HG03025 (cell line): Measurements from ENCODE around the gene SLC34A1.
"Not testable (repeated sequence)": the region's sequence is repeated elsewhere in the genome, so short reads cannot be mapped to it uniquely, and the experiment has no call there.

Experiments
- ATAC-seq: cut with Tn5 transposase; IDR thresholded peaks from one replicate; pipeline ENCODE4 v1.9.1; 2021; ENCODE audit warnings: mild to moderate bottlenecking, moderate library complexity; ENCODE audit not compliant: unreplicated experiment, low FRiP score

The SLC34A1 gene

GRCh38 chr5:177384134-177384533 lies at the start of gene SLC34A1:
SLC34A1 (plus strand) TSS chr5:177384434; CDS start chr5:177385742, 1,308 bp downstream.
- ATAC-seq = no peak

- ATAC-seq = no peak
Observed at GRCh38 chr5:177334781-177335700, 49.2 kb upstream of the SLC34A1 start.

GRCh38 chr5:177335701-177336065 lies 48.6 kb upstream of the SLC34A1 start:
- ATAC-seq = no peak

GRCh38 chr5:177336112-177336511 lies 48.1 kb upstream of the SLC34A1 start:
- no peak for ATAC-seq

- ATAC-seq = no peak
Observed at GRCh38 chr5:177336603-177337494, 47.4 kb upstream of the SLC34A1 start.

GRCh38 chr5:177338251-177339106 lies 45.8 kb upstream of the SLC34A1 start:
- ATAC-seq = no peak

GRCh38 chr5:177339107-177339638 lies 45.1 kb upstream of the SLC34A1 start:
- no peak for ATAC-seq

GRCh38 chr5:177343000-177343399 lies 41.2 kb upstream of the SLC34A1 start:
- ATAC-seq = not testable (repeated sequence)

GRCh38 chr5:177343777-177344176 lies 40.5 kb upstream of the SLC34A1 start:
- no peak for ATAC-seq

GRCh38 chr5:177344891-177345290 lies 39.3 kb upstream of the SLC34A1 start:
- ATAC-seq = no peak

- ATAC-seq = no peak
Observed at GRCh38 chr5:177346820-177347219, 37.4 kb upstream of the SLC34A1 start.

GRCh38 chr5:177347699-177348098 lies 36.5 kb upstream of the SLC34A1 start:
- ATAC-seq = no peak

GRCh38 chr5:177349362-177349647 lies 34.9 kb upstream of the SLC34A1 start:
- ATAC-seq = no peak

- ATAC-seq = no peak
Observed at GRCh38 chr5:177349762-177350161, 34.5 kb upstream of the SLC34A1 start.

- peak; percentile 8 for ATAC-seq
Observed at GRCh38 chr5:177350776-177351391, 33.4 kb upstream of the SLC34A1 start.

GRCh38 chr5:177351392-177352329 lies 32.6 kb upstream of the SLC34A1 start, which contains the start of gene LMAN2:
LMAN2 (minus strand) TSS chr5:177351668; CDS start chr5:177351647, 21 bp downstream.
- ATAC-seq = peak; percentile 89

- no peak for ATAC-seq
Observed at GRCh38 chr5:177353093-177353492, 31.1 kb upstream of the SLC34A1 start.

GRCh38 chr5:177354256-177354655 lies 30.0 kb upstream of the SLC34A1 start:
- ATAC-seq = no peak

- no peak for ATAC-seq
Observed at GRCh38 chr5:177354711-177355110, 29.5 kb upstream of the SLC34A1 start.
